HepG2 (cell line): ENCODE measurements around the gene SLC35F6. TPM values are rescaled to one million over a fixed set of nuclear protein-coding genes. Genes with fewer than 3 reads are reported as not detected.
A peak's percentile ranks its signal among the peaks of the same experiment; 100 is the strongest.

Experiments
- DPF2 ChIP-seq: sonication (generic); formaldehyde crosslinking; IDR thresholded peaks from 2 replicates; pipeline ENCODE4 v1.4.0; 2020; ENCODE audit warnings: mild to moderate bottlenecking, low read depth, missing genetic modification reagents, borderline replicate concordance
- ERF ChIP-seq: IDR thresholded peaks from 2 replicates; pipeline ENCODE4 v1.6.1; 2018; ENCODE audit warnings: missing biosample characterization, missing genetic modification reagents
- FOXC1 ChIP-seq: sonication (generic); formaldehyde crosslinking; IDR thresholded peaks from 2 replicates; pipeline ENCODE4 v1.8.0; 2022; ENCODE audit warnings: mild to moderate bottlenecking, missing genetic modification reagents, borderline replicate concordance
- FOXK1 ChIP-seq: sonication (generic); formaldehyde crosslinking; IDR thresholded peaks from 2 replicates; pipeline ENCODE4 v1.4.0; 2020; ENCODE audit warnings: low read depth, missing genetic modification reagents, borderline replicate concordance
- IKZF5 ChIP-seq: IDR thresholded peaks from 2 replicates; pipeline ENCODE4 v1.6.1; 2018; ENCODE audit warnings: missing genetic modification reagents, mild to moderate bottlenecking, missing compliant biosample characterization
- JUN ChIP-seq: sonication (generic); formaldehyde crosslinking; IDR thresholded peaks from 2 replicates; pipeline ENCODE4 v1.4.0; 2020; ENCODE audit warnings: mild to moderate bottlenecking, missing genetic modification reagents
- MTA1 ChIP-seq: sonication (generic); formaldehyde crosslinking; IDR thresholded peaks from 2 replicates; pipeline ENCODE4 v1.4.0; 2020; ENCODE audit warnings: missing genetic modification reagents, mild to moderate bottlenecking, borderline replicate concordance
- MTF2 ChIP-seq: sonication (generic); formaldehyde crosslinking; IDR thresholded peaks from 2 replicates; pipeline ENCODE4 v1.5.0; 2020; ENCODE audit warnings: missing genetic modification reagents, borderline replicate concordance
- NFE2L1 ChIP-seq: sonication (generic); formaldehyde crosslinking; IDR thresholded peaks from 2 replicates; pipeline ENCODE4 v1.4.0; 2020; ENCODE audit warnings: missing genetic modification reagents, mild to moderate bottlenecking, borderline replicate concordance
- NR2F6 ChIP-seq, 2 experiments: IDR thresholded peaks; 2 replicates each; pipeline ENCODE4 v1.6.1; 2016; ENCODE audit warnings: antibody characterized with exemption in 1 of 2, mild to moderate bottlenecking in 1 of 2
- PCBP1 ChIP-seq: fragments of 200-400 bp; formaldehyde crosslinking; IDR thresholded peaks from 2 replicates; pipeline ENCODE4 v1.6.1; 2017; ENCODE audit warnings: mild to moderate bottlenecking, low read depth, low read length, borderline replicate concordance
- PCBP2 ChIP-seq: fragments of 200-400 bp; formaldehyde crosslinking; optimal IDR thresholded peaks from 2 replicates; pipeline ENCODE3; 2018; ENCODE audit warnings: low read length, low read depth; ENCODE audit not compliant: poor library complexity, severe bottlenecking
- REXO4 ChIP-seq: sonication (generic); formaldehyde crosslinking; IDR thresholded peaks from 2 replicates; pipeline ENCODE4 v1.8.0; 2022; ENCODE audit warnings: missing genetic modification reagents, mild to moderate bottlenecking, borderline replicate concordance
- RFX3 ChIP-seq: IDR thresholded peaks from 2 replicates; pipeline ENCODE4 v1.6.1; 2016; ENCODE audit warnings: missing biosample characterization, missing genetic modification reagents
- ZGPAT ChIP-seq: IDR thresholded peaks from 2 replicates; pipeline ENCODE4 v1.6.1; 2016; ENCODE audit warnings: mild to moderate bottlenecking
- ZMAT3 ChIP-seq: sonication (generic); formaldehyde crosslinking; conservative IDR thresholded peaks from 2 replicates; pipeline ENCODE4 v1.7.0; 2021; ENCODE audit warnings: missing genetic modification reagents
- ZNF18 ChIP-seq: sonication (generic); formaldehyde crosslinking; IDR thresholded peaks from 2 replicates; pipeline ENCODE4 v1.8.0; 2022; ENCODE audit warnings: mild to moderate bottlenecking, missing genetic modification reagents; ENCODE audit not compliant: insufficient replicate concordance
- ZNF350 ChIP-seq: sonication (generic); formaldehyde crosslinking; IDR thresholded peaks from 2 replicates; pipeline ENCODE4 v1.4.0; 2020; ENCODE audit warnings: mild to moderate bottlenecking, low read depth, missing genetic modification reagents, borderline replicate concordance
- ZNF414 ChIP-seq: sonication (generic); formaldehyde crosslinking; IDR thresholded peaks from 2 replicates; pipeline ENCODE4 v1.5.0; 2020; ENCODE audit warnings: missing genetic modification reagents
- ZNF546 ChIP-seq: sonication (generic); formaldehyde crosslinking; conservative IDR thresholded peaks from 2 replicates; pipeline ENCODE4 v1.8.1; 2023; ENCODE audit warnings: mild to moderate bottlenecking, missing genetic modification reagents
- ZNF577 ChIP-seq: sonication (generic); formaldehyde crosslinking; IDR thresholded peaks from 2 replicates; pipeline ENCODE4 v1.4.0; 2020; ENCODE audit warnings: mild to moderate bottlenecking, low read depth, missing genetic modification reagents, borderline replicate concordance
- ZNF776 ChIP-seq: sonication (generic); formaldehyde crosslinking; IDR thresholded peaks from 2 replicates; pipeline ENCODE4 v1.4.0; 2020; ENCODE audit warnings: mild to moderate bottlenecking, missing genetic modification reagents
- ZNF788 ChIP-seq: sonication (generic); formaldehyde crosslinking; IDR thresholded peaks from 2 replicates; pipeline ENCODE4 v1.5.0; 2020; ENCODE audit warnings: mild to moderate bottlenecking, missing genetic modification reagents, borderline replicate concordance
- ZSCAN22 ChIP-seq: sonication (generic); formaldehyde crosslinking; IDR thresholded peaks from 2 replicates; pipeline ENCODE4 v1.4.0; 2020; ENCODE audit warnings: mild to moderate bottlenecking, missing genetic modification reagents
- polyA plus RNA-seq, 8 experiments: library from polyadenylated mRNA; depleted of rRNA in 3 of 8; stranded (reverse) in 7 of 8; unstranded in 1 of 8; fragments of >200 nt; fragmentation: Illumina TruSeq in 4 of 8; extraction: Trizol in 4 of 8; gene quantifications; 2 replicates each; pipeline versions ENCODE4 v1.2.1 to v1.2.3, GENCODE V29; 2011 to 2016; ENCODE audit warnings: low read depth in 4 of 8, missing spikeins in 1 of 8, mixed read lengths in 1 of 8; ENCODE audit not compliant: insufficient read depth in 1 of 8
- total RNA-seq, 5 experiments: library from RNA; depleted of rRNA; stranded (reverse); fragments of >200 nt; fragmentation: Illumina TruSeq; extraction: Trizol; gene quantifications; 2 replicates each; pipeline ENCODE4 v1.2.3, GENCODE V29; 2016; ENCODE audit warnings: low read depth in 1 of 5

SLC35F6 gene
- total and polyA plus RNA-seq, 2 of the 13 experiments (the other 11 are each of a cell fraction or from before 2014, with no cell fraction given) = 15.2 to 21.2 TPM

GRCh38 chr2:26772064-26773001, 8.2 kb downstream of the SLC35F6 start (continued):
- no peak for TF ChIP-seq PCBP2
- peak; percentile 89 for TF ChIP-seq ERF (CRISPR knock-in tag)
- no peak for TF ChIP-seq NFE2L1 (CRISPR knock-in tag)
- TF ChIP-seq ZNF788 (CRISPR knock-in tag) = no peak
- no peak for TF ChIP-seq ZNF776 (CRISPR knock-in tag)
- no peak for TF ChIP-seq RFX3 (CRISPR knock-in tag)
- no peak for TF ChIP-seq ZNF350 (CRISPR knock-in tag)
- no peak for TF ChIP-seq DPF2 (CRISPR knock-in tag)
- TF ChIP-seq NR2F6 (IDR thresholded peaks at IDR 0.05) = peak; percentile 63
- TF ChIP-seq NR2F6 (CRISPR knock-in tag; IDR thresholded peaks at IDR 0.05) = peak; percentile 91
- TF ChIP-seq FOXK1 (CRISPR knock-in tag) = peak; percentile 88; the same call in 1 of the 2 replicates
- no peak for TF ChIP-seq JUN (CRISPR knock-in tag)
- TF ChIP-seq IKZF5 (CRISPR knock-in tag) = peak; percentile 73
- TF ChIP-seq ZSCAN22 (CRISPR knock-in tag) = no peak
- no peak; the same call in 1 of the 2 replicates for TF ChIP-seq ZMAT3 (CRISPR knock-in tag)
- TF ChIP-seq REXO4 = no peak
- TF ChIP-seq ZNF577 (CRISPR knock-in tag) = no peak
- TF ChIP-seq ZNF546 = no peak
- TF ChIP-seq FOXC1 = peak; percentile 55; the same call in 1 of the 2 replicates
- TF ChIP-seq ZNF414 (CRISPR knock-in tag) = no peak
- no peak for TF ChIP-seq MTA1 (CRISPR knock-in tag)
- TF ChIP-seq ZNF18 = no peak
- TF ChIP-seq MTF2 (CRISPR knock-in tag) = no peak
- TF ChIP-seq ZGPAT (CRISPR knock-in tag) = peak; percentile 79
- TF ChIP-seq PCBP1 = no peak
